ENCODE data around the gene ADD1.
"Not testable (repeated sequence)": the region's sequence is repeated elsewhere in the genome, so short reads cannot be mapped to it uniquely, and the experiment has no call there.

Gene ADD1

GRCh38 chr4:2886622-2887021 is 43.0 kb downstream of the ADD1 start:
- DNase-seq (ENCODE audit: low spot score): no peak

- DNase-seq (ENCODE audit: low spot score): no peak
Measured at GRCh38 chr4:2887343-2887742, 43.7 kb downstream of the ADD1 start.

GRCh38 chr4:2888886-2889285 is 45.2 kb downstream of the ADD1 start:
- no peak for DNase-seq (ENCODE audit: low spot score)

GRCh38 chr4:2891294-2891693 is 47.6 kb downstream of the ADD1 start:
- no peak for DNase-seq (ENCODE audit: low spot score)

- no peak for DNase-seq (ENCODE audit: low spot score)
Measured at GRCh38 chr4:2893772-2894171, 50.1 kb downstream of the ADD1 start.

GRCh38 chr4:2898001-2898400 is 54.4 kb downstream of the ADD1 start:
- no peak for DNase-seq (ENCODE audit: low spot score)

GRCh38 chr4:2900741-2901140 is 57.1 kb downstream of the ADD1 start:
- no peak for DNase-seq (ENCODE audit: low spot score)

GRCh38 chr4:2901186-2901585 is 57.5 kb downstream of the ADD1 start:
- no peak for DNase-seq (ENCODE audit: low spot score)

GRCh38 chr4:2902126-2902525 is 58.5 kb downstream of the ADD1 start:
- no peak for DNase-seq (ENCODE audit: low spot score)

- DNase-seq (ENCODE audit: low spot score): no peak
Measured at GRCh38 chr4:2905544-2905943, 61.9 kb downstream of the ADD1 start.

- DNase-seq (ENCODE audit: low spot score): no peak
Measured at GRCh38 chr4:2906218-2906617, 62.6 kb downstream of the ADD1 start.

- DNase-seq (ENCODE audit: low spot score): no peak
Measured at GRCh38 chr4:2907226-2907625, 63.6 kb downstream of the ADD1 start.

- DNase-seq (ENCODE audit: low spot score): no peak
Measured at GRCh38 chr4:2907706-2908293, 64.2 kb downstream of the ADD1 start.

- no peak for DNase-seq (ENCODE audit: low spot score)
Measured at GRCh38 chr4:2908686-2909085, 65.0 kb downstream of the ADD1 start.

- DNase-seq (ENCODE audit: low spot score): no peak
Measured at GRCh38 chr4:2909583-2909982, 65.9 kb downstream of the ADD1 start.

GRCh38 chr4:2910409-2910808 is 66.8 kb downstream of the ADD1 start:
- DNase-seq (ENCODE audit: low spot score): no peak

- no peak for DNase-seq (ENCODE audit: low spot score)
Measured at GRCh38 chr4:2911868-2912267, 68.2 kb downstream of the ADD1 start.

GRCh38 chr4:2913168-2913567 is 69.5 kb downstream of the ADD1 start:
- no peak for DNase-seq (ENCODE audit: low spot score)

GRCh38 chr4:2914256-2915126 is 70.8 kb downstream of the ADD1 start:
- DNase-seq (ENCODE audit: low spot score): no peak

GRCh38 chr4:2915789-2916188 is 72.1 kb downstream of the ADD1 start:
- DNase-seq (ENCODE audit: low spot score): no peak

- DNase-seq (ENCODE audit: low spot score): not testable (repeated sequence)
Measured at GRCh38 chr4:2916696-2917095, 73.1 kb downstream of the ADD1 start.

- not testable (repeated sequence) for DNase-seq (ENCODE audit: low spot score)
Measured at GRCh38 chr4:2918300-2918699, 74.7 kb downstream of the ADD1 start.

- DNase-seq (ENCODE audit: low spot score): not testable (repeated sequence)
Measured at GRCh38 chr4:2918714-2919113, 75.1 kb downstream of the ADD1 start.

Measured in NAMALWA (cell line).